Dendritic cell treated with granulocyte-macrophage colony-stimulating factor and Interleukin-4, amounts not matched to agents 40 ng/mL and 50 ng/mL, for 4 days (primary cell): Measurements from ENCODE around the gene TBC1D5.

ENCODE experiments used
- H3K27ac Mint-ChIP-seq: one replicate; pipeline ENCODE4 v1.8.0; 2022; ENCODE audit warnings: mild to moderate bottlenecking, mixed read lengths
- H3K27me3 Mint-ChIP-seq: one replicate; pipeline ENCODE4 v1.8.0; 2022; ENCODE audit warnings: mild to moderate bottlenecking, mixed read lengths
- H3K36me3 Mint-ChIP-seq: one replicate; pipeline ENCODE4 v1.8.0; 2022; ENCODE audit warnings: low read depth, mixed read lengths
- H3K4me1 Mint-ChIP-seq: one replicate; pipeline ENCODE4 v1.8.0; 2022; ENCODE audit warnings: low read depth, mixed read lengths
- H3K4me3 Mint-ChIP-seq: one replicate; pipeline ENCODE4 v1.8.0; 2022; ENCODE audit warnings: mild to moderate bottlenecking, moderate library complexity, mixed read lengths
- H3K9me3 Mint-ChIP-seq: one replicate; pipeline ENCODE4 v1.8.0; 2022; ENCODE audit warnings: mixed read lengths
- intact Hi-C: fragments of 100-400 bp; cut with micrococcal nuclease; formaldehyde crosslinking; loops from one replicate; pipeline ENCODE4 v1.15.0; 2022

Gene TBC1D5

DNA sequence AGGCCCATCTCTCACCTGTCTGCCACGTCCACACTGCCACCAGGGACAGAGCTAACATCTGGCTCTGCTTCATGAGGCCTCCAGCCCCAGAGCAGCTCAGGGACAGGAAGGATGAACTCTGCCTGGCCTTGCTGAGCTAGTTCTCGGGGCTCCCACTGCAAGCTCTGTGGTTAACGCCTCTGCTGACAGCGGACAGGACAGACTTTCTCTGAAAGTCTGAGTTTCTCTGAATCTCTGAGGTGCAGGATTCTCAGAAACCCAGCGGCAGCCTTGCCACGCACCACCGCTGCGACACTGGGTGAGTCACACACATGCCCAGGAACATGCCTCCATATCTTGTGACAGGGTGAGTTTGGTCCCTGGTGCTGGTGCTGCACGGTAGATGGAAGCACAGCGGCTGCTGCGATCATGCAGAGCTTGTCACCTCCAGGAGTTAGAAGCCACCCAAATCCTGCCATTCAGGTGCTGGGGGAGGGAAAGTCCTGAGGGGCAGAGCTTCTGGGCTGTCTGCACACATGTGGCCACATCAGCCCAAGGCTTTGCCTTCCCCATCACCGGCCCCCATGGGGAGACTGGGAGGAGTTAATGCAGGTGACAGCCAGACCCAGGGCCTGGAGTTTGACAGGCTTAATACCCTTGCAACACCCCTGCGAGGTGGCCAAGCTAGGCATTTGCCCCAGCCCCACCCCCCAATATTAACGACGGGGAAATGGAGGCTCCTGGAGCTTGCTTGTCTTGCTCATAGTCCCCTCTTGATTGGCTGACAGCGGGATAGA, 590.6 kb downstream of the TBC1D5 start:
- Mint-ChIP-seq H3K27ac (no peak overlapping the region), H3K4me1 (no peaks in the 10 kb centered on the region), H3K4me3 (no peak overlapping the region), H3K27me3 (no peaks in the 10 kb centered on the region), H3K36me3 (peaks cover 54% of the 10 kb centered on the region), H3K9me3 (peaks cover 26% of the 10 kb centered on the region)
- intact Hi-C loops = no loop called here

DNA sequence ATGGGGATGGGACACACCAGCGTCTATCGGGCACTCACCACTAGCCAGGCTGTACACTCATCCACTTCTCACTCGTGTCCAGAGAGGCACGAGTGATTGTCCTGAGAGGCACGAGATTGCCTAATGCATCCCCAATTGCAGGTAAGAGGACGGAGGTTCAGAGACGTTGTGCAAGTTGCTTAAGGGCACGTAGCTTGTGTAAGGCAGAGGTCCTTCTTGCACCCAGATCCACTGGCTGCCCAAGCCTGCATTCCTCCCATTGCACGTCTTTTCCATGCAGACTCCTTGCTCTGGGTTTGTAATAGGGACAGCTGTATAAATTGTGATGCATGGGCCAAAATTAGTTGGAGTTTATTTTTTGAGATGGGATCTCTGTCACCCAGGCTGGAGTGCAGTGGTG, 593.4 kb downstream of the TBC1D5 start:
- intact Hi-C loops = no loop called here
- Mint-ChIP-seq H3K9me3 (peaks cover 19% of the 10 kb centered on the region), H3K36me3 (peaks cover 26% of the 10 kb centered on the region), H3K4me3 (no peak overlapping the region), H3K27me3 (no peaks in the 10 kb centered on the region), H3K4me1 (no peaks in the 10 kb centered on the region), H3K27ac (no peak overlapping the region)

DNA sequence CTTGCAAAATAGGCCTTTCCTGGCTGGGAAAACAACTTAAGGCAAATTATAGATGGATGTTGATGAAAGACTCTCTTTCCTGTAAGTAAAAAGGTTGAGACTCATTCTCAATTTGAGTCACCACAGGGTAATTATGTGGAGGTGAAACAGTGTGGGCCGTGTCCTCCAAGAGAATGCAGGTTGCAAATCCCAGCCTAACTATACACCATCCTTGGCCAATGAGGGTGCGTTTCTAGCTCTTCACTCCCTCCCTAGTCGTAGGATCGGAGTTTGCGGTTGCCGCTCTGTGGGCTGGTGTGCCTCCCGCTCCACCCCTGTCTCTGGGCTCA, 597.8 kb downstream of the TBC1D5 start:
- Mint-ChIP-seq H3K36me3 (no peaks in the 10 kb centered on the region), H3K4me1 (no peaks in the 10 kb centered on the region), H3K4me3 (no peak overlapping the region), H3K9me3 (peaks cover 9% of the 10 kb centered on the region), H3K27ac (no peak overlapping the region), H3K27me3 (no peaks in the 10 kb centered on the region)
- intact Hi-C loops = no loop called here

DNA sequence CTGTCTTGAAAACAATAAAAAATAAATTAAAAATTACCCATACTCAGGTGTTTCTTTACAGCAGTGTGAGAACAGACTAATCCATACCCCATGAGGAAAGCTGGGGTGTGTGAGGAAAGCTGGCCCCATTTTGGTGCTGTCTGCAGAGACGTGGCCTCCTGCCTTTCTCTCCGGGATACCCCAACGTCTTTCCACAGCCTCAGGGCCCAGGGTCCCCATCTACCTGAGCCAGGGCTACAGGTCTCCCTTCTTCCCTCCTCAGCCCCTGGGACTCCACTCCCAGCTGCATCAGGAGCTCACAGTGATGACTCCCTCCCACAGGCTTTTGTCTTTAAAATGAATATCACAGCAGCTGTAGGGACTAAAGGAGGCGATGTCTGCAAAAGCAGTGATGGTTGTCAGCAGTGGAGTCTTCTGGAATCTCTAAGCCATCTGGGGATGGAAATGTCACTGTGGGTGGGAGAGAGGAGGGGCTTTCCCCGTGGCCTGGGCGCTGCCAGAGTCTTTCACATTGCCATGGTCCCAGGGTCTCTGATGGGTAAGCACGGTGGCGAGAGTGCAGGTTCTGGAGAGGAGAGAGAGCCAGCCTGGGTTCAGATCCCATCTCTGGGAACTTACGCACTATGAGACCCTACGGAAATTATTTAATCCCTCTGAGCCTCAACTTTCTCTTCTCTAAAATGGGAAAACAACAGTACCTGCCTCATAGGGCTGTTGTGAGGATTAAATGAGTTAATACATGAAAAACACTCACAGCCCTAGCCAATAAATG, 598.4 kb downstream of the TBC1D5 start:
- Mint-ChIP-seq H3K27ac (no peak overlapping the region), H3K36me3 (no peaks in the 10 kb centered on the region), H3K27me3 (no peaks in the 10 kb centered on the region), H3K9me3 (peaks cover 9% of the 10 kb centered on the region), H3K4me1 (no peaks in the 10 kb centered on the region), H3K4me3 (no peak overlapping the region)
- intact Hi-C loops = no loop called here

DNA sequence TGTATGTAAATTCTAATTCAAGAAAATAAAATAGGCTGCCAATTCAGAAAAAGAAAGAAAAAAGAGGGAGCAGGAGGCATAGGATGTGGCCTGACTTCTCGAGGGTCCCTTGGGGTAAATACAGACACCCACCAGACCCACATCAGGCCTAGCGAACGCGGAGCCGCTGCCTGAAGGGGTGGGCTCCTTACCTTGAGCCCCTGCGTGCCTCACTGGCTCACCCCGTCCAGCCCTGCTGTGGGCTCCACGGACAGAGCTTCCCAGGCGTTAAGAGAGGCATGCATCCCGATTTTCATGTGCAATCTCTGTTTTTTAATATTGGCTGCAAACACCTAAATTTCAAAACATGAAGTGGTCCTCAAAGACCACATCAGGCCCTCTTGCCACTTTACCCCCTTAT, 599.9 kb downstream of the TBC1D5 start:
- Mint-ChIP-seq H3K9me3 (peaks cover 9% of the 10 kb centered on the region), H3K4me3 (no peak overlapping the region)
- intact Hi-C loops = no loop called here

DNA sequence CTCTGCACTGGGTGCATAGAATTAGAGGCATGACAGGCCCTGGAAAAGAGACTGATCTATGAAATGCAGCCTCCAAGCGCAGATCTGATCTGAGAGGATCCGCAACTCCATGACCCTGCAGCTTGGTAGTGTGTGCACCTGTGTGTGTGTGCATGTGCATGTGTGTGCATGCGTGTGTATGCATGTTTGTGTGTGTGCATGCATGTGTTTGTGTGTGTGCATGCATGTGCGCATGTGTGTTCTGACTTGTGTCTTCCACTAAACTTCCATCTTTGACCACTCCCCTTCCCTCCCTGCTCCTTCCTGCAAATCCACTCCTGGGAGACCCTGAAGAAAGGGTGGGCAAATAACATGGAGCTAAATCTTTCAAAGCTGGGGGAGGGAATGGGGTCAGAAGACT, 600.7 kb downstream of the TBC1D5 start:
- intact Hi-C loops = no loop called here
- Mint-ChIP-seq H3K27ac (no peak overlapping the region), H3K36me3 (no peaks in the 10 kb centered on the region), H3K27me3 (no peaks in the 10 kb centered on the region), H3K9me3 (peaks cover 9% of the 10 kb centered on the region), H3K4me3 (no peak overlapping the region), H3K4me1 (no peaks in the 10 kb centered on the region)

More for the DNA sequence above, 599.9 kb downstream of the TBC1D5 start:
- no peak overlapping the region for H3K27ac Mint-ChIP-seq
- H3K36me3 Mint-ChIP-seq = no peaks in the 10 kb centered on the region
- no peaks in the 10 kb centered on the region for H3K4me1 Mint-ChIP-seq
- H3K27me3 Mint-ChIP-seq = no peaks in the 10 kb centered on the region

DNA sequence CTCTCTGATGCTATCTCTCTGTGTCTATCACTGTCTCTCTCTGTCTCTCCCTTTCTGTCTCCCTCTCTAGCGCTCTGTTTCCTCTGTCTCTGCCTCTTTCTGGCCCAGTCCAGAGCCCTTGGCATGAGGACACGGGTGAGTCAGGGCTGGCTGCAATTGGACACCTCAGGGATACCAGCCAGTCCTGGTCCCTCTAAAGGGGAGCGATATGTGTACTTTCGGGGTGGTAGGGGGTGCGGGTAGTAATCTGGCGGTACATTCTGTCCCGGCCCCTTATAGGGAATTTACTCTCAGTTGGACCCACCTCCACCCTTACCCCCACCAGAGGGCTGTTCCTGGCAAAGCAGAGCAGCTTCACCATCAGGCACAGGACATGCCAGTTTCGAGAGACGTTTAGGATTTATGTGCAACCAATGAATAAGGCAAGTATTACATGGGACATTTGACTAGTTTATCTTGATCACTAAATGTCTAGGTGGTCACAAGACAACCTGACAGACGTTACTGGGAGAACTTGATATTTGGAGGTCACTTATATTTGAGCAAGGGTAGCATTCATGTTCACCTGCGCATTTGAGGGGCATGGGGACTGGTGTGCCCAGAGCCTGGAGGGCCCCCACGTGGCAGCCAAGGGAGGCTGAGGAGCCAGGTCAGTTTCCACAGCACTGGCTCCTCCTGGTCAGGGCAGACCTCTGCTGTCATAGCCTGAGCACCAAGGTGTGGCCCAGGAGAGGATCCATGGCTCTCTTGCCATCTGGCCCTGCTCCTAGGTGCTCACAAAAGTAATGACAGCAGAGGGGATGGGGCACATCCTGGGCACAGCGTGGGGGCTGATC, 601.5 kb downstream of the TBC1D5 start:
- intact Hi-C loops = no loop called here
- H3K9me3 Mint-ChIP-seq = peaks cover 9% of the 10 kb centered on the region
- no peaks in the 10 kb centered on the region for H3K4me1 Mint-ChIP-seq
- no peak overlapping the region for H3K27ac Mint-ChIP-seq
- no peaks in the 10 kb centered on the region for H3K27me3 Mint-ChIP-seq
- H3K36me3 Mint-ChIP-seq = no peaks in the 10 kb centered on the region
- no peak overlapping the region for H3K4me3 Mint-ChIP-seq

DNA sequence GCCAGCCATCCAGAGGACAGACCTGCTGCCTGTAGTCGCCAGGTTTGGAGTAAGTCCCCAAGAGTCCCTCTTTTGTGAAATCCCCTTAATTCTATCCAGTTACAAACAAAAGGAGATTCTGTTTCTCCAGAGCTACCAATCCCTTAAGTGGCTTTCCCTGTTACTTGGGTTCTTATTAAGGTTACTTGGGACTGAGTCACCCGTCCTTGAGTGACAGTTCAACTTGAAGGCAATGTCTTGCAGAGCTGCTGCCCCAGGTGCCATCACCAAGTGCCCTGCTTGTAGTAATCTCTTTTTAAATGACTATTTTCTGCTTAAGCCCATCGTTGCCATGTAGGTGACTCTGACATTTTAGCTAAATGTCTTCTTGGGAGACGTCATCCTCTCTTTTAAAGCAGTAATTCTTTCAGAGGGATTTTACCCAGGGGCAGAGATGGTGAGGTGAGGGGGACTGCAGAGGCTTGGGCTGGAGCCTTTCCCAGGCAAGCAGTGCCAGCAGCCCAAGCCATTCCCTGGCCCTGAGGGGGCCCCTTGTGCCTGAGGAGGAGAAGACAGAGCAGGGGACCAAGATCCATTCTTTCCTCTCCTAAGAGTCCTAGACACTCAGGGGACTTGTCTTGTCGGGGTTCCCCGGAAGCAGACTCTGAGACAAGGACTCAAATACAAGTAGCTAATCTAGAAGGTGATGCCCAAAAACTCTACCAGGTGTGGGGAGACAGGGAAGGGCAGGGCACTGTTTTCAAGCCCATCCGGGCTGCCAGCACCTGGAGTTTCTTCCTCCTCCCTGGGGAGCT, 604.0 kb downstream of the TBC1D5 start:
- Mint-ChIP-seq H3K27me3 (no peaks in the 10 kb centered on the region), H3K9me3 (peaks cover 12% of the 10 kb centered on the region), H3K27ac (no peak overlapping the region), H3K36me3 (no peaks in the 10 kb centered on the region), H3K4me3 (no peak overlapping the region), H3K4me1 (no peaks in the 10 kb centered on the region)
- intact Hi-C loops = no loop called here

DNA sequence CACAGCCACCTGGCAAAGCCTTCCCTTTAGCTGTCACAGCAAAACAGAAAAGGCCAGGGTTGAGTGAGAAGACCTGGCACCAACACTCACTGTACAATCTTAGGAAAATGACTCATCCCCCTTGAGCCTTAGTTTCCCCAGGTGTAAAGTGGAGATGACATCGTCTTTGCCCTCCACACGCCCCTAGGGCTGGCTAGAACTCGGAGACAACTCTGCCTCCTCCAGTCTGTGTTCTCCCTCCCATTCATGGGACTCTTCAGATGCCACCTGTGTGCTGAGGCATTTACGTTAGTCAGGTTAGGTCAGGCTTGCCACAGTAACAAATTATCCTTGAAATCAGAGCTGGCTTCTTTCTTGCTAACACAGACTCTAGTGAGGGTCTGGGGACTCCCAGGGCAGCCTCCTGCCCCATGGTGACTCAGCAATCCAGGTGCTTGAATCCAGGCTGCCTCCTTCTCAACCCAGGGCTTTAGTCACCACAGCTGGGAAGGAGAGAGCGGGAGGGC, 605.1 kb downstream of the TBC1D5 start:
- Mint-ChIP-seq H3K27ac (no peak overlapping the region), H3K4me3 (no peak overlapping the region), H3K27me3 (no peaks in the 10 kb centered on the region), H3K36me3 (no peaks in the 10 kb centered on the region), H3K9me3 (peaks cover 6% of the 10 kb centered on the region), H3K4me1 (no peaks in the 10 kb centered on the region)
- intact Hi-C loops = no loop called here

DNA sequence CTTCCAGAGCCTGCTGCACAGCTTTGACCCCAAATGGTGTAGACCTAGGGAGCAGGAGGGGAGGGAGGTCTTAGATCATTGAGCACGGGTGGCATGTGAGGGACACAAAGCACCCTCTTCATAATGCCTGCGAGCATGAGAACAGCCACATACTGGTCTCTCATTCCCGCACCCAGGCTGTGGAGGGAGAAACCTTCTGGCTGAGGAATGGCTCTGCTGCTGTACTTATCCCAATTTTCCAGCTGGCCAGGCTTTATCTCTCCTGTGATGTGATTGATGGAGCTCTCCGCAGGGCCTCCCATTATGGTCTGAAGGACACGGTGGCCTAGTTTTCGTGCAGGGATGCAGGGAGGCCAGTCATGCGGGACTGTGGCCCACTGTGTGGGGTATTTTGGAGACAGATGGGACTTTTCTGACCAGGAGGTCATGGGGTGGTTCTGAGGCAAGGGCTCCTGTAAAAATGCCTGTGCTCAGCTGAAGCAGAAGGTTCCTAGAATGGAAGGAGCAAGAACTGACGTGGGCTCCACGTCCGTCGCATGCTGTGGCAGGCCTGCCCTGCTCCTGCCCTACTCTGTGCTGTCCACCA, 606.2 kb downstream of the TBC1D5 start:
- intact Hi-C loops = no loop called here
- no peak overlapping the region for H3K27ac Mint-ChIP-seq
- no peaks in the 10 kb centered on the region for H3K36me3 Mint-ChIP-seq
- H3K9me3 Mint-ChIP-seq = peaks cover 6% of the 10 kb centered on the region
- H3K4me1 Mint-ChIP-seq = no peaks in the 10 kb centered on the region
- no peaks in the 10 kb centered on the region for H3K27me3 Mint-ChIP-seq
- no peak overlapping the region for H3K4me3 Mint-ChIP-seq

DNA sequence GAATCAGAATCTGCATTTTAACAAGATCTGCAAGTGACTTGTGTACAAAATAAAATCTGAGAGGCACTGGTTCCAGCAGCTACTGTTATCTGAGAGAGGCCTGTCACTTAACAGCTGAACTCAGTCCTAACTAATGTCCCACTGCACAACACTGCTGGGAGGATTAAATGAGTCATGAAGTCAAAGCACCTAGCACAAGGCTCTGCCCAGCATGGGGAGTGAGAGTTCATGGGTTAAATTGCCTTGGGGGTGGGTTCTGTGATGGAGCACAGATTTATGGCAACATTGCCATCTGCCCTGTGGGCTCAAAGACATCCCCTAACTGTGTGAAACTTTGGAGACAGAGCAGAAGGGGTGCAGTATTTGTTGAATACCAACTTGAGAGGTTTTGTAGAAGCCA, 606.7 kb downstream of the TBC1D5 start:
- H3K4me1 Mint-ChIP-seq = no peaks in the 10 kb centered on the region
- no peaks in the 10 kb centered on the region for H3K27me3 Mint-ChIP-seq
- no peak overlapping the region for H3K4me3 Mint-ChIP-seq
- intact Hi-C loops = no loop called here
- H3K9me3 Mint-ChIP-seq = peaks cover 6% of the 10 kb centered on the region
- H3K27ac Mint-ChIP-seq = no peak overlapping the region
- no peaks in the 10 kb centered on the region for H3K36me3 Mint-ChIP-seq

DNA sequence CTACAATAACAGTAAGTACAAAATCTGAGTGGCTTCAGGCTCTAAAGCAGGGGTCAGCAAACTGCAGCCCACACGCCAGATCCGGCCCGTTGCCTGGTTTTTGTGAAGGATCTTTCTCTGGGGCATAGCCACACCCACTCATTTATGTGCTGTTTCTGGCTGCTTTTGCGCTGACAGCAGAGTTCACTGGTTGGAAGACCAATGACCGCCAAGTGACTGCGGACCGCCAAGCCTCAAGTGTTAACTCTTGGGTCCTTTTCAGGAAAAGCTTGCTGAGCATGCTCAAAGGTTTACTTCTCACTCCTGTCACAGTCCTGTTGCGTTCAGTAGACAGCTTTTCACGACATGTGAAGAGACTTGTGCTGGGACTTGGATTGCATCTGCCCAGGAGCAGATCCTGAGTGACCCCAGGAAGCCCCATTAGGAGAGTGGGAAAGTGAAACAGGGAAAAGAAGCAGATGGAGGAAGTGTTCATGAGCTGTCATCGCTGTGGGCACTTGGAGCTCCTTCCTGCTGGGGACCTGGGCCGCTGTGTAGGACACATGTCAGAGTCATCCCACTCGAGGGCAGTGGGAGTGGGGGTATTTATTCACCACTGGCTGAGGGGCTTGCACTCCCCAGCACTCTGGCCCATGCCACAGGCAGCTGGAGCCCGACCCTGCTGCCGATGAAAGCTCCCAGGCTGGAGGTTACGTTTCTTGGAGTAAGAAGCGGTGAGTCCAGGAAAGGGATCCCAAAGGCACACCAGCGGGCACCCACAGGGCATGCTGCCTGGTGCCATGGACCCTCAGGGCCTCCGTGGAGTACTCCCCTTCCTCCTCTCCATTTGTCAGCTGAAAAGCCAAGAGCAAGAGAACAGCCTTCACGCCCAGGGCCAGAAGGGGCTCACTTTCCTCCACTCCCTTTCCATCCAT, 608.5 kb downstream of the TBC1D5 start:
- Mint-ChIP-seq H3K36me3 (no peaks in the 10 kb centered on the region), H3K4me3 (no peak overlapping the region), H3K9me3 (peaks cover 8% of the 10 kb centered on the region), H3K4me1 (no peaks in the 10 kb centered on the region), H3K27ac (no peak overlapping the region), H3K27me3 (no peaks in the 10 kb centered on the region)
- intact Hi-C loops = no loop called here
